Keratinocyte (primary cell): ENCODE data around the gene TIPRL. TPM values are rescaled to one million over a fixed set of nuclear protein-coding genes. Genes with fewer than 3 reads are reported as not detected.
A peak's percentile ranks its signal among the peaks of the same experiment; 100 is the strongest.

Experiments
- DNase-seq: peaks from one replicate; pipeline ENCODE4 v3.0.0-alpha.2; 2011; ENCODE audit warnings: low read depth, missing footprints, low spot score
- FAIRE-seq: peaks from 2 replicates; lab custom pipeline; 2011; peaks lifted over from hg19 to GRCh38; lab: Jason Lieb, UNC
- H2AFZ ChIP-seq: 2 replicates; pipeline ENCODE4 v1.6.0; 2012; ENCODE audit warnings: low read length, control low read depth, inconsistent platforms; ENCODE audit not compliant: control insufficient read depth
- H3K27ac ChIP-seq: 2 replicates; pipeline ENCODE4 v1.5.1; 2011; ENCODE audit warnings: low read length; ENCODE audit not compliant: control insufficient read depth, insufficient read depth
- H3K27me3 ChIP-seq: 3 replicates; pipeline ENCODE4 v1.6.0; 2011; ENCODE audit warnings: low read length; ENCODE audit not compliant: control insufficient read depth, insufficient read depth; ENCODE audit errors: extremely low read depth
- H3K36me3 ChIP-seq, 2 experiments: 2 replicates in 1 of 2; 3 replicates in 1 of 2; pipeline ENCODE4 v1.5.1; 2011; ENCODE audit warnings: low read length in 2 of 2, mild to moderate bottlenecking in 1 of 2; ENCODE audit not compliant: control insufficient read depth in 2 of 2, insufficient read depth in 2 of 2; ENCODE audit errors: extremely low read depth in 1 of 2
- H3K4me1 ChIP-seq: 3 replicates; pipeline ENCODE4 v1.5.1; 2011; ENCODE audit warnings: low read length; ENCODE audit not compliant: control insufficient read depth, insufficient read depth; ENCODE audit errors: extremely low read depth
- H3K4me2 ChIP-seq: 3 replicates; pipeline ENCODE4 v1.6.0; 2011; ENCODE audit warnings: low read depth, low read length; ENCODE audit not compliant: control insufficient read depth, insufficient read depth; ENCODE audit errors: extremely low read depth
- H3K4me3 ChIP-seq, 3 experiments: fragments of 200-600 bp in 1 of 3; sonication (generic) in 1 of 3; 2 replicates in 2 of 3; 3 replicates in 1 of 3; pipeline ENCODE4 v1.5.1; 2011 to 2016; ENCODE audit warnings: low read length in 3 of 3, mild to moderate bottlenecking in 3 of 3, control low read depth in 2 of 3, inconsistent platforms in 1 of 3, low read depth in 1 of 3, mixed read lengths in 1 of 3, mixed run types in 1 of 3, moderate library complexity in 1 of 3; ENCODE audit not compliant: control insufficient read depth in 2 of 3, insufficient read depth in 2 of 3; ENCODE audit errors: extremely low read depth in 1 of 3
- H3K79me2 ChIP-seq: 2 replicates; pipeline ENCODE4 v1.6.0; 2012; ENCODE audit warnings: low read length; ENCODE audit not compliant: control insufficient read depth, insufficient read depth
- H3K9ac ChIP-seq: 3 replicates; pipeline ENCODE4 v1.6.0; 2011; ENCODE audit warnings: low read length; ENCODE audit not compliant: control insufficient read depth, insufficient read depth; ENCODE audit errors: extremely low read depth
- H3K9me1 ChIP-seq: 3 replicates; pipeline ENCODE4 v1.6.0; 2011; ENCODE audit warnings: low read length; ENCODE audit not compliant: control insufficient read depth, insufficient read depth; ENCODE audit errors: extremely low read depth
- H3K9me3 ChIP-seq: 2 replicates; pipeline ENCODE4 v1.5.1; 2012; ENCODE audit warnings: low read depth, low read length; ENCODE audit not compliant: control insufficient read depth
- H4K20me1 ChIP-seq: 3 replicates; pipeline ENCODE4 v1.6.0; 2011; ENCODE audit warnings: low read length; ENCODE audit not compliant: control insufficient read depth, insufficient read depth; ENCODE audit errors: extremely low read depth
- EZH2 ChIP-seq: IDR thresholded peaks from one replicate; pipeline ENCODE4 v1.6.1; 2012; ENCODE audit warnings: inconsistent platforms, mild to moderate bottlenecking, low read length, moderate library complexity
- dilution Hi-C: fragments of 300-500 bp; cut with MboI; formaldehyde crosslinking; loops from one replicate; pipeline ENCODE4 v1.7.0; 2020; ENCODE audit warnings: low sequenced_read_pairs; ENCODE audit not compliant: extremely low pct_ligation_motif_present
- polyA plus RNA-seq, 5 experiments: library from polyadenylated mRNA; depleted of rRNA in 3 of 5; stranded (reverse) in 3 of 5; stranded (forward) in 1 of 5; unstranded in 1 of 5; fragments of >200 nt; gene quantifications; 1 replicate in 1 of 5; 2 replicates in 3 of 5; 3 replicates in 1 of 5; pipeline versions ENCODE4 v1.2.1 to v1.2.3, GENCODE V29; 2011 to 2012; ENCODE audit warnings: missing spikeins in 2 of 5, low read depth in 1 of 5, low replicate concordance in 1 of 5
- TF ChIP-seq, protein P1 (sequence below), 3 experiments: IDR thresholded peaks in 1 of 3; conservative IDR thresholded peaks in 1 of 3; optimal IDR thresholded peaks in 1 of 3; 2 replicates in 2 of 3; 3 replicates in 1 of 3; pipeline versions ENCODE3 to v1.5.1; 2011; ENCODE audit warnings: low read length in 3 of 3, mild to moderate bottlenecking in 3 of 3, moderate library complexity in 2 of 3, control low read depth in 1 of 3, inconsistent platforms in 1 of 3; ENCODE audit not compliant: insufficient read depth in 2 of 3; ENCODE audit errors: extremely low read depth in 1 of 3

Gene TIPRL
- polyA plus RNA-seq, 1 donor (not counting 4 experiments of a cell fraction or from before 2014, with no cell fraction given) = 62.5 TPM

DNA sequence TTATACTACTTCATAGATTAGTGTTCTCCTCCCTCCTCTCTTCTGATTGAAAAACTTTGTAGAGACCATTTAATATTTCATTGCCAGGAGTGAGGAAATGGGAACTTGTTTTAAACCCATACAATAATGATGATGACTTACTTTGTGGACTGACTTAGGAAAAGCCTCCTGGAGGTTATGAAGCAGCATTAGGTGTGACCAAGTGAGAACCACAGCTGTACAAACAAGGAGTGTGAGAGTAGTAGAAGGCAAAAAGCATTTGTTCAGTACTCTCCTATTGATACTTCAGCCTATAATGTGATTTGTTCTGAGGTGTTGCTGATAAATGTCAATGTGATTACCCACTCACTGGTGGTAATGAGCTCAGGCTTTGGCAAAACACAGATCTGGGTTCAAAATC is 8.4 kb downstream of the TIPRL start:
- no peak overlapping the region for H3K27ac ChIP-seq
- H3K9me1 ChIP-seq = no peaks in the 10 kb centered on the region
- dilution Hi-C loops = no loop called here
- H3K4me1 ChIP-seq = no peaks in the 10 kb centered on the region
- no peak overlapping the region for H3K4me2 ChIP-seq
- peaks cover 4 to 6% of the 10 kb centered on the region in 2 experiments for H3K36me3 ChIP-seq
- DNase-seq (no peak), FAIRE-seq (no peak)
- H4K20me1 ChIP-seq = no peaks in the 10 kb centered on the region
- no peak overlapping the region for H3K9ac ChIP-seq
- no peaks in the 10 kb centered on the region for H3K9me3 ChIP-seq
- TF ChIP-seq EZH2 = no peak
- TF ChIP-seq, protein P1, sequence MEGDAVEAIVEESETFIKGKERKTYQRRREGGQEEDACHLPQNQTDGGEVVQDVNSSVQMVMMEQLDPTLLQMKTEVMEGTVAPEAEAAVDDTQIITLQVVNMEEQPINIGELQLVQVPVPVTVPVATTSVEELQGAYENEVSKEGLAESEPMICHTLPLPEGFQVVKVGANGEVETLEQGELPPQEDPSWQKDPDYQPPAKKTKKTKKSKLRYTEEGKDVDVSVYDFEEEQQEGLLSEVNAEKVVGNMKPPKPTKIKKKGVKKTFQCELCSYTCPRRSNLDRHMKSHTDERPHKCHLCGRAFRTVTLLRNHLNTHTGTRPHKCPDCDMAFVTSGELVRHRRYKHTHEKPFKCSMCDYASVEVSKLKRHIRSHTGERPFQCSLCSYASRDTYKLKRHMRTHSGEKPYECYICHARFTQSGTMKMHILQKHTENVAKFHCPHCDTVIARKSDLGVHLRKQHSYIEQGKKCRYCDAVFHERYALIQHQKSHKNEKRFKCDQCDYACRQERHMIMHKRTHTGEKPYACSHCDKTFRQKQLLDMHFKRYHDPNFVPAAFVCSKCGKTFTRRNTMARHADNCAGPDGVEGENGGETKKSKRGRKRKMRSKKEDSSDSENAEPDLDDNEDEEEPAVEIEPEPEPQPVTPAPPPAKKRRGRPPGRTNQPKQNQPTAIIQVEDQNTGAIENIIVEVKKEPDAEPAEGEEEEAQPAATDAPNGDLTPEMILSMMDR (optimal IDR thresholded peaks at IDR 0.05 in 1 of 3, IDR thresholded peaks at IDR 0.05 in 1 of 3, conservative IDR thresholded peaks at IDR 0.05 in 1 of 3; ENCODE audit: extremely low read depth in 1 of 3, insufficient read depth in 2 of 3, low read length in 3 of 3) = no peak
- H3K4me3 ChIP-seq = no peak overlapping the region
- H2AFZ ChIP-seq = no peak overlapping the region
- H3K79me2 ChIP-seq = peaks cover 18% of the 10 kb centered on the region
- H3K27me3 ChIP-seq = no peaks in the 10 kb centered on the region

DNA sequence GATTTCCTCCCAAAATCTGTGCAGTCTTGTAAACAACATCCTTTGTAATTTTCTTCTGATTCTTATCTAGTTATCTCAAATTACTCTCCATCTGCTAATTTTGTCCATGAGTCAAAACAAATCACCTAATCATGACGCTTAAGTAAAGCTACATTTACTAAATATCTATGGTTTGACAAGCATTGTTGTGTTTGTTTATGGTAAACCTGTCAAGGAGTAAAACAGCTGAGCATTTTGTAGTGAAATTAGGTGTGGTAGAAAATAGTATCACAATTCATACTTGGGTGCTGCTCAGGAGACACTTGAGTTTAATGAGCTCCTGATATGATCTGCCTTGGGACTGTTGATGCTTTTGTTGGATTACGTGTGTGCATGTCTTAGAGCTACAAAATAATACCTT is 11.6 kb downstream of the TIPRL start:
- no peak overlapping the region for H3K27ac ChIP-seq
- H3K27me3 ChIP-seq = no peaks in the 10 kb centered on the region
- TF ChIP-seq EZH2 = no peak
- TF ChIP-seq, protein P1 (optimal IDR thresholded peaks at IDR 0.05 in 1 of 3, IDR thresholded peaks at IDR 0.05 in 1 of 3, conservative IDR thresholded peaks at IDR 0.05 in 1 of 3; ENCODE audit: extremely low read depth in 1 of 3, insufficient read depth in 2 of 3, low read length in 3 of 3) = no peak
- H3K79me2 ChIP-seq = no peaks in the 10 kb centered on the region
- no peaks in the 10 kb centered on the region for H3K4me1 ChIP-seq
- no peak for DNase-seq
- peaks cover 6 to 9% of the 10 kb centered on the region in 2 experiments for H3K36me3 ChIP-seq
- H3K9ac ChIP-seq = no peak overlapping the region
- dilution Hi-C loops = no loop called here
- FAIRE-seq = peak; percentile 20
- no peaks in the 10 kb centered on the region for H3K9me3 ChIP-seq
- no peaks in the 10 kb centered on the region for H3K9me1 ChIP-seq
- no peaks in the 10 kb centered on the region for H4K20me1 ChIP-seq
- H3K4me2 ChIP-seq = no peak overlapping the region
- no peak overlapping the region for H3K4me3 ChIP-seq
- H2AFZ ChIP-seq = no peak overlapping the region
